B cell (primary cell): ENCODE data around the gene GNAI2.

Experiments used
- EZH2 ChIP-seq: IDR thresholded peaks from 2 replicates; pipeline ENCODE4 v1.6.1; 2012; ENCODE audit warnings: borderline replicate concordance, low read depth, mild to moderate bottlenecking, moderate library complexity, low read length; ENCODE audit not compliant: insufficient read depth, poor library complexity, severe bottlenecking
- TF ChIP-seq, protein P1 (sequence below): fragments of 200-600 bp; IDR thresholded peaks from one replicate; pipeline ENCODE4 v1.8.0; 2022; ENCODE audit warnings: antibody characterized with exemption, mild to moderate bottlenecking

DNA sequence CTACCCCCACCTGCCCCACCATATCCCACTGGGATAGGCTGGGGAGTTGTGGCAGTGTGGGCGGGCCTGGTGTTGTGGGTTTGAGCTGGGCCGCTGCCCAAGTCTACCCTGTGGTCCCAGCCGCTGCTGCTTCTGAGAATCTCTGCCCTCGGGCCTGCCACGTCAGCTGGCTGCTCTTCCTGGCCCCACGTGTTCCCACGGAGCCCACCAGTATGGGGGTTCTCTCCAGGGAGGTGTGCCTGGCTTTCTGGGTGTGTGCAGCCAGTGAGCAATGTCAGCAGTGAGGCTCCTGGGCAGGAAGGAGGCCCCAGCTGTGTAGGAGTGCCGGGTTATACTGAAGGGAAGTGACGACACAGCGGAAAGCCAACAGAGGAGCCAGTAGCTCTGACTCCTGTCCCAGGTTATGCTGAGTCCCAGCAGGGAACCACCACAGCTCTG lies 10.5 kb downstream of the GNAI2 start:
- TF ChIP-seq, protein P1, sequence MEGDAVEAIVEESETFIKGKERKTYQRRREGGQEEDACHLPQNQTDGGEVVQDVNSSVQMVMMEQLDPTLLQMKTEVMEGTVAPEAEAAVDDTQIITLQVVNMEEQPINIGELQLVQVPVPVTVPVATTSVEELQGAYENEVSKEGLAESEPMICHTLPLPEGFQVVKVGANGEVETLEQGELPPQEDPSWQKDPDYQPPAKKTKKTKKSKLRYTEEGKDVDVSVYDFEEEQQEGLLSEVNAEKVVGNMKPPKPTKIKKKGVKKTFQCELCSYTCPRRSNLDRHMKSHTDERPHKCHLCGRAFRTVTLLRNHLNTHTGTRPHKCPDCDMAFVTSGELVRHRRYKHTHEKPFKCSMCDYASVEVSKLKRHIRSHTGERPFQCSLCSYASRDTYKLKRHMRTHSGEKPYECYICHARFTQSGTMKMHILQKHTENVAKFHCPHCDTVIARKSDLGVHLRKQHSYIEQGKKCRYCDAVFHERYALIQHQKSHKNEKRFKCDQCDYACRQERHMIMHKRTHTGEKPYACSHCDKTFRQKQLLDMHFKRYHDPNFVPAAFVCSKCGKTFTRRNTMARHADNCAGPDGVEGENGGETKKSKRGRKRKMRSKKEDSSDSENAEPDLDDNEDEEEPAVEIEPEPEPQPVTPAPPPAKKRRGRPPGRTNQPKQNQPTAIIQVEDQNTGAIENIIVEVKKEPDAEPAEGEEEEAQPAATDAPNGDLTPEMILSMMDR = peak; percentile 50
- TF ChIP-seq EZH2 = no peak
